Measurements from ENCODE around the gene IL1RAPL1. TPM values are rescaled to one million over a fixed set of nuclear protein-coding genes. Genes with fewer than 3 reads are reported as not detected.

The IL1RAPL1 gene
- total and polyA plus RNA-seq, 9 of the 15 experiments (the other 6 are each of a cell fraction or from before 2014, with no cell fraction given): 0.04 to 0.07 (median 0.04) TPM; not detected in 6

DNA sequence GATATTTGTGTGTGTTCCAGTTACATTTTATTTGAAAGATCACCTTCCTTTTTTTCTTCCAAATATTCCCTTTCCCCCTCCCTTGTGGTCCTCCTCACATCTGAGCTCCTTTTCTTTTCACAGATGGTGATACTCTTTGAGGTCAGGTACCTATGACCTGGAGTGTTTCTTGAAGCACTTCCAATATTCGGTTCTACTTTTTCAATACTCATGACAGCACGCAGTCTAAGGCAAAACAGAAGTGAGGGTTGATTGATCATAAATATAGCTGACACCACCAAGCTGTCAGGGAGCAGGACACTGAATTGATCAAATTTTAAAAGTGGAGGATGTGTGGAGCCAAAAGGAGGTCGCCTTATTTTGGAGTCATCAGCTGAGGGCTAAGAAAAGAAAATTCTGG is 1293.7 kb downstream of the IL1RAPL1 start:
- no peak for ATAC-seq
- Histone ChIP-seq H3K9me1 (ENCODE audit: control insufficient read depth, insufficient read depth, low read length) (no peaks in the 10 kb centered on the region), H2AFZ (ENCODE audit: low read depth, low read length) (no peak overlapping the region), H3K4me3 (no peak overlapping the region), H3K79me2 (ENCODE audit: control insufficient read depth, insufficient read depth, low read length) (no peaks in the 10 kb centered on the region), H3K9me3 (replicated peaks; ENCODE audit: control insufficient read depth, insufficient read depth, low read depth, low read length) (no peaks in the 10 kb centered on the region), H3K36me3 (ENCODE audit: control insufficient read depth, insufficient read depth, low read length) (no peaks in the 10 kb centered on the region), H3K27me3 (ENCODE audit: control insufficient read depth in 2 of 2, insufficient read depth in 2 of 2, low read length in 2 of 2) (no peaks in the 10 kb centered on the region), H4K20me1 (replicated peaks; ENCODE audit: control insufficient read depth, insufficient read depth, low read length) (no peaks in the 10 kb centered on the region), H3K4me1 (replicated peaks in 1 of 2; ENCODE audit: control insufficient read depth in 2 of 2, insufficient read depth in 2 of 2, low read length in 2 of 2) (no peaks in the 10 kb centered on the region), H3K27ac (ENCODE audit: extremely low read depth, low read depth, low read length) (no peak overlapping the region), H3K9ac (ENCODE audit: insufficient read depth in 1 of 2, low read depth in 2 of 2, low read length in 2 of 2) (no peak overlapping the region), H3K4me2 (ENCODE audit: insufficient read depth, low read length) (no peak overlapping the region)
- DNase-seq (ENCODE audit: extremely low read depth in 1 of 4, low spot score in 3 of 4): no peak
- 0% methylated on average over 3 of the region's 3 CpGs for WGBS (ENCODE audit: insufficient coverage, low coverage, missing lambda C conversion rate)
- intact Hi-C loops (cut with micrococcal nuclease): no loop called here
- no TSS peak for BruUV-seq (replicated peaks)
- no peak for FAIRE-seq
- in situ Hi-C loops (cut with MboI): no loop called here
- POLR2A ChIA-PET: no interaction called here
- CTCF ChIA-PET (ENCODE audit: low intra/inter-chr PET ratio): no interaction called here
- TF ChIP-seq SAP30 (IDR thresholded peaks at IDR 0.05; ENCODE audit: borderline replicate concordance, insufficient read depth, low read depth, low read length, poor library complexity, severe bottlenecking): no peak
- TF ChIP-seq, protein P1, sequence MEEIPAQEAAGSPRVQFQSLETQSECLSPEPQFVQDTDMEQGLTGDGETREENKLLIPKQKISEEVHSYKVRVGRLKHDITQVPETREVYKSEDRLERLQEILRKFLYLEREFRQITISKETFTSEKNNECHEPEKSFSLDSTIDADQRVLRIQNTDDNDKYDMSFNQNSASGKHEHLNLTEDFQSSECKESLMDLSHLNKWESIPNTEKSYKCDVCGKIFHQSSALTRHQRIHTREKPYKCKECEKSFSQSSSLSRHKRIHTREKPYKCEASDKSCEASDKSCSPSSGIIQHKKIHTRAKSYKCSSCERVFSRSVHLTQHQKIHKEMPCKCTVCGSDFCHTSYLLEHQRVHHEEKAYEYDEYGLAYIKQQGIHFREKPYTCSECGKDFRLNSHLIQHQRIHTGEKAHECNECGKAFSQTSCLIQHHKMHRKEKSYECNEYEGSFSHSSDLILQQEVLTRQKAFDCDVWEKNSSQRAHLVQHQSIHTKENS (CRISPR knock-in tag; IDR thresholded peaks at IDR 0.05): no peak
- TF ChIP-seq ZNF507 (tag; conservative IDR thresholded peaks at IDR 0.05): no peak
- no peak for TF ChIP-seq ZNF830 (CRISPR knock-in tag; IDR thresholded peaks at IDR 0.05)
- TF ChIP-seq, protein P2, sequence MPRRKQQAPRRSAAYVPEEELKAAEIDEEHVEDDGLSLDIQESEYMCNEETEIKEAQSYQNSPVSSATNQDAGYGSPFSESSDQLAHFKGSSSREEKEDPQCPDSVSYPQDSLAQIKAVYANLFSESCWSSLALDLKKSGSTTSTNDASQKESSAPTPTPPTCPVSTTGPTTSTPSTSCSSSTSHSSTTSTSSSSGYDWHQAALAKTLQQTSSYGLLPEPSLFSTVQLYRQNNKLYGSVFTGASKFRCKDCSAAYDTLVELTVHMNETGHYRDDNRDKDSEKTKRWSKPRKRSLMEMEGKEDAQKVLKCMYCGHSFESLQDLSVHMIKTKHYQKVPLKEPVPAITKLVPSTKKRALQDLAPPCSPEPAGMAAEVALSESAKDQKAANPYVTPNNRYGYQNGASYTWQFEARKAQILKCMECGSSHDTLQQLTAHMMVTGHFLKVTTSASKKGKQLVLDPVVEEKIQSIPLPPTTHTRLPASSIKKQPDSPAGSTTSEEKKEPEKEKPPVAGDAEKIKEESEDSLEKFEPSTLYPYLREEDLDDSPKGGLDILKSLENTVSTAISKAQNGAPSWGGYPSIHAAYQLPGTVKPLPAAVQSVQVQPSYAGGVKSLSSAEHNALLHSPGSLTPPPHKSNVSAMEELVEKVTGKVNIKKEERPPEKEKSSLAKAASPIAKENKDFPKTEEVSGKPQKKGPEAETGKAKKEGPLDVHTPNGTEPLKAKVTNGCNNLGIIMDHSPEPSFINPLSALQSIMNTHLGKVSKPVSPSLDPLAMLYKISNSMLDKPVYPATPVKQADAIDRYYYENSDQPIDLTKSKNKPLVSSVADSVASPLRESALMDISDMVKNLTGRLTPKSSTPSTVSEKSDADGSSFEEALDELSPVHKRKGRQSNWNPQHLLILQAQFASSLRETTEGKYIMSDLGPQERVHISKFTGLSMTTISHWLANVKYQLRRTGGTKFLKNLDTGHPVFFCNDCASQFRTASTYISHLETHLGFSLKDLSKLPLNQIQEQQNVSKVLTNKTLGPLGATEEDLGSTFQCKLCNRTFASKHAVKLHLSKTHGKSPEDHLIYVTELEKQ (CRISPR knock-in tag; IDR thresholded peaks at IDR 0.05): no peak
- TF ChIP-seq, protein P3, sequence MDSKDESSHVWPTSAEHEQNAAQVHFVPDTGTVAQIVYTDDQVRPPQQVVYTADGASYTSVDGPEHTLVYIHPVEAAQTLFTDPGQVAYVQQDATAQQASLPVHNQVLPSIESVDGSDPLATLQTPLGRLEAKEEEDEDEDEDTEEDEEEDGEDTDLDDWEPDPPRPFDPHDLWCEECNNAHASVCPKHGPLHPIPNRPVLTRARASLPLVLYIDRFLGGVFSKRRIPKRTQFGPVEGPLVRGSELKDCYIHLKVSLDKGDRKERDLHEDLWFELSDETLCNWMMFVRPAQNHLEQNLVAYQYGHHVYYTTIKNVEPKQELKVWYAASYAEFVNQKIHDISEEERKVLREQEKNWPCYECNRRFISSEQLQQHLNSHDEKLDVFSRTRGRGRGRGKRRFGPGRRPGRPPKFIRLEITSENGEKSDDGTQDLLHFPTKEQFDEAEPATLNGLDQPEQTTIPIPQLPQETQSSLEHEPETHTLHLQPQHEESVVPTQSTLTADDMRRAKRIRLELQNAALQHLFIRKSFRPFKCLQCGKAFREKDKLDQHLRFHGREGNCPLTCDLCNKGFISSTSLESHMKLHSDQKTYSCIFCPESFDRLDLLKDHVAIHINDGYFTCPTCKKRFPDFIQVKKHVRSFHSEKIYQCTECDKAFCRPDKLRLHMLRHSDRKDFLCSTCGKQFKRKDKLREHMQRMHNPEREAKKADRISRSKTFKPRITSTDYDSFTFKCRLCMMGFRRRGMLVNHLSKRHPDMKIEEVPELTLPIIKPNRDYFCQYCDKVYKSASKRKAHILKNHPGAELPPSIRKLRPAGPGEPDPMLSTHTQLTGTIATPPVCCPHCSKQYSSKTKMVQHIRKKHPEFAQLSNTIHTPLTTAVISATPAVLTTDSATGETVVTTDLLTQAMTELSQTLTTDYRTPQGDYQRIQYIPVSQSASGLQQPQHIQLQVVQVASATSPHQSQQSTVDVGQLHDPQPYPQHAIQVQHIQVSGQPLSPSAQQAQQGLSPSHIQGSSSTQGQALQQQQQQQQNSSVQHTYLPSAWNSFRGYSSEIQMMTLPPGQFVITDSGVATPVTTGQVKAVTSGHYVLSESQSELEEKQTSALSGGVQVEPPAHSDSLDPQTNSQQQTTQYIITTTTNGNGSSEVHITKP (IDR thresholded peaks at IDR 0.05; ENCODE audit: partially characterized antibody): no peak
- no peak for TF ChIP-seq DACH1 (IDR thresholded peaks at IDR 0.05; ENCODE audit: partially characterized antibody)
- no peak for TF ChIP-seq ILF3 (IDR thresholded peaks at IDR 0.05; ENCODE audit: borderline replicate concordance)
- no peak for TF ChIP-seq HMG20B (CRISPR knock-in tag; IDR thresholded peaks at IDR 0.05)
- TF ChIP-seq, protein P4, sequence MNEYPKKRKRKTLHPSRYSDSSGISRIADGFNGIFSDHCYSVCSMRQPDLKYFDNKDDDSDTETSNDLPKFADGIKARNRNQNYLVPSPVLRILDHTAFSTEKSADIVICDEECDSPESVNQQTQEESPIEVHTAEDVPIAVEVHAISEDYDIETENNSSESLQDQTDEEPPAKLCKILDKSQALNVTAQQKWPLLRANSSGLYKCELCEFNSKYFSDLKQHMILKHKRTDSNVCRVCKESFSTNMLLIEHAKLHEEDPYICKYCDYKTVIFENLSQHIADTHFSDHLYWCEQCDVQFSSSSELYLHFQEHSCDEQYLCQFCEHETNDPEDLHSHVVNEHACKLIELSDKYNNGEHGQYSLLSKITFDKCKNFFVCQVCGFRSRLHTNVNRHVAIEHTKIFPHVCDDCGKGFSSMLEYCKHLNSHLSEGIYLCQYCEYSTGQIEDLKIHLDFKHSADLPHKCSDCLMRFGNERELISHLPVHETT (CRISPR knock-in tag; conservative IDR thresholded peaks at IDR 0.05 in 1 of 2, IDR thresholded peaks at IDR 0.05 in 1 of 2): no peak
- TF ChIP-seq, protein P5, sequence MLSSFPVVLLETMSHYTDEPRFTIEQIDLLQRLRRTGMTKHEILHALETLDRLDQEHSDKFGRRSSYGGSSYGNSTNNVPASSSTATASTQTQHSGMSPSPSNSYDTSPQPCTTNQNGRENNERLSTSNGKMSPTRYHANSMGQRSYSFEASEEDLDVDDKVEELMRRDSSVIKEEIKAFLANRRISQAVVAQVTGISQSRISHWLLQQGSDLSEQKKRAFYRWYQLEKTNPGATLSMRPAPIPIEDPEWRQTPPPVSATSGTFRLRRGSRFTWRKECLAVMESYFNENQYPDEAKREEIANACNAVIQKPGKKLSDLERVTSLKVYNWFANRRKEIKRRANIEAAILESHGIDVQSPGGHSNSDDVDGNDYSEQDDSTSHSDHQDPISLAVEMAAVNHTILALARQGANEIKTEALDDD (IDR thresholded peaks at IDR 0.05): no peak

Measured in K562 (cell line).